Measurements from ENCODE around the gene AGBL1.

AGBL1 gene

GRCh38 chr15:86080302-86080701 is 631 bp downstream of the AGBL1 start:
- Histone ChIP-seq H3K23ac (ENCODE audit: low read depth, low read length, poor library complexity) (no peak overlapping the region), H3K18ac (ENCODE audit: low read length) (no peak overlapping the region), H3K9ac (ENCODE audit: low read depth, low read length, poor library complexity) (no peak overlapping the region), H3K4me2 (ENCODE audit: insufficient read depth, low read length, poor library complexity, severe bottlenecking) (no peak overlapping the region), H3K4me1 (ENCODE audit: control insufficient read depth in 2 of 2, insufficient read depth in 1 of 2, low read depth in 1 of 2, low read length in 2 of 2) (peaks cover 0 to 18% of the 10 kb centered on the region in 2 donors), H4K8ac (ENCODE audit: low read depth, low read length) (no peak overlapping the region), H4K91ac (ENCODE audit: low read depth, low read length, poor library complexity) (no peak overlapping the region), H3K4me3 (ENCODE audit: low read length in 2 of 2) (no peak overlapping the region), H3K36me3 (replicated peaks in 1 of 2; ENCODE audit: control insufficient read depth in 2 of 2, insufficient read depth in 2 of 2, low read length in 2 of 2) (no peaks in the 10 kb centered on the region), H3K4ac (ENCODE audit: low read length) (no peak overlapping the region), H2BK5ac (ENCODE audit: low read length) (no peak overlapping the region), H3K27me3 (ENCODE audit: control insufficient read depth in 3 of 3, insufficient read depth in 3 of 3, low read depth in 1 of 3, low read length in 3 of 3) (peaks cover 0 to 7% (median 0%) of the 10 kb centered on the region in 3 experiments), H2AFZ (ENCODE audit: low read length) (no peak overlapping the region), H2BK15ac (ENCODE audit: low read length) (no peak overlapping the region), H3K9me3 (replicated peaks in 1 of 2; ENCODE audit: control insufficient read depth in 2 of 2, insufficient read depth in 1 of 2, low read depth in 1 of 2, low read length in 2 of 2) (no peaks in the 10 kb centered on the region), H2AK5ac (ENCODE audit: low read depth, low read length) (no peak overlapping the region), H2BK120ac (ENCODE audit: low read depth, low read length) (no peak overlapping the region), H3K27ac (replicated peaks; ENCODE audit: low read length) (no peak overlapping the region), H3K14ac (ENCODE audit: low read length) (no peak overlapping the region), H2BK12ac (ENCODE audit: low read length) (no peak overlapping the region), H3K79me1 (ENCODE audit: low read depth, low read length) (no peaks in the 10 kb centered on the region)
- no CpG with 5 or more reads among the region's 1 CpG for WGBS, 2 donors (ENCODE audit: extremely low coverage in 2 of 2, insufficient read length in 2 of 2, insufficient replicate concordance in 1 of 2)
- DNase-seq (ENCODE audit: low spot score), result no peak

GRCh38 chr15:86082619-86083380 is 3.1 kb downstream of the AGBL1 start:
- Histone ChIP-seq H3K36me3 (replicated peaks in 1 of 2; ENCODE audit: control insufficient read depth in 2 of 2, insufficient read depth in 2 of 2, low read length in 2 of 2) (no peaks in the 10 kb centered on the region), H3K9ac (ENCODE audit: low read depth, low read length, poor library complexity) (no peak overlapping the region), H4K91ac (ENCODE audit: low read depth, low read length, poor library complexity) (no peak overlapping the region)

GRCh38 chr15:86087808-86088207 is 8.1 kb downstream of the AGBL1 start:
- H2BK15ac ChIP-seq (ENCODE audit: low read length), result peak overlapping the region; percentile 50
- H3K4me1 ChIP-seq (ENCODE audit: control insufficient read depth in 2 of 2, insufficient read depth in 1 of 2, low read depth in 1 of 2, low read length in 2 of 2), result peaks cover 0 to 11% of the 10 kb centered on the region in 2 donors
- H3K4me3 ChIP-seq (ENCODE audit: low read length in 2 of 2), result no peak overlapping the region
- no peak for DNase-seq (ENCODE audit: low spot score)
- no peak overlapping the region for H4K8ac ChIP-seq (ENCODE audit: low read depth, low read length)
- H3K4ac ChIP-seq (ENCODE audit: low read length), result no peak overlapping the region
- no peaks in the 10 kb centered on the region for H3K79me1 ChIP-seq (ENCODE audit: low read depth, low read length)
- H3K23ac ChIP-seq (ENCODE audit: low read depth, low read length, poor library complexity), result no peak overlapping the region
- peak overlapping the region; percentile 86 for H2AK5ac ChIP-seq (ENCODE audit: low read depth, low read length)
- peak overlapping the region; percentile 35 for H2BK12ac ChIP-seq (ENCODE audit: low read length)
- no peak overlapping the region for H2AFZ ChIP-seq (ENCODE audit: low read length)
- no peak overlapping the region for H3K27ac ChIP-seq (replicated peaks; ENCODE audit: low read length)
- H3K9ac ChIP-seq (ENCODE audit: low read depth, low read length, poor library complexity), result no peak overlapping the region
- H2BK120ac ChIP-seq (ENCODE audit: low read depth, low read length), result no peak overlapping the region
- H3K14ac ChIP-seq (ENCODE audit: low read length), result no peak overlapping the region
- H3K36me3 ChIP-seq (replicated peaks in 1 of 2; ENCODE audit: control insufficient read depth in 2 of 2, insufficient read depth in 2 of 2, low read length in 2 of 2), result no peaks in the 10 kb centered on the region
- H3K4me2 ChIP-seq (ENCODE audit: insufficient read depth, low read length, poor library complexity, severe bottlenecking), result no peak overlapping the region
- H3K27me3 ChIP-seq (ENCODE audit: control insufficient read depth in 3 of 3, insufficient read depth in 3 of 3, low read depth in 1 of 3, low read length in 3 of 3), result peaks cover 0 to 3% (median 0%) of the 10 kb centered on the region in 3 experiments
- H2BK5ac ChIP-seq (ENCODE audit: low read length), result no peak overlapping the region
- no peaks in the 10 kb centered on the region for H3K9me3 ChIP-seq (replicated peaks in 1 of 2; ENCODE audit: control insufficient read depth in 2 of 2, insufficient read depth in 1 of 2, low read depth in 1 of 2, low read length in 2 of 2)
- peak overlapping the region; percentile 39 for H3K18ac ChIP-seq (ENCODE audit: low read length)
- H4K91ac ChIP-seq (ENCODE audit: low read depth, low read length, poor library complexity), result no peak overlapping the region

More at GRCh38 chr15:86082619-86083380, 3.1 kb downstream of the AGBL1 start:
- H3K4me1 ChIP-seq (ENCODE audit: control insufficient read depth in 2 of 2, insufficient read depth in 1 of 2, low read depth in 1 of 2, low read length in 2 of 2), result peaks cover 0 to 9% of the 10 kb centered on the region in 2 donors
- no peak overlapping the region for H2AFZ ChIP-seq (ENCODE audit: low read length)
- no peak overlapping the region for H3K14ac ChIP-seq (ENCODE audit: low read length)
- H3K4ac ChIP-seq (ENCODE audit: low read length), result no peak overlapping the region
- no peak overlapping the region for H2BK15ac ChIP-seq (ENCODE audit: low read length)
- no peak overlapping the region for H2BK5ac ChIP-seq (ENCODE audit: low read length)
- no peak for DNase-seq (ENCODE audit: low spot score)
- H2AK5ac ChIP-seq (ENCODE audit: low read depth, low read length), result no peak overlapping the region
- no peaks in the 10 kb centered on the region for H3K9me3 ChIP-seq (replicated peaks in 1 of 2; ENCODE audit: control insufficient read depth in 2 of 2, insufficient read depth in 1 of 2, low read depth in 1 of 2, low read length in 2 of 2)
- no peak overlapping the region for H3K27ac ChIP-seq (replicated peaks; ENCODE audit: low read length)
- no peak overlapping the region for H3K4me2 ChIP-seq (ENCODE audit: insufficient read depth, low read length, poor library complexity, severe bottlenecking)
- no peak overlapping the region for H3K23ac ChIP-seq (ENCODE audit: low read depth, low read length, poor library complexity)
- peaks cover 0 to 7% (median 0%) of the 10 kb centered on the region in 3 experiments for H3K27me3 ChIP-seq (ENCODE audit: control insufficient read depth in 3 of 3, insufficient read depth in 3 of 3, low read depth in 1 of 3, low read length in 3 of 3)
- H4K8ac ChIP-seq (ENCODE audit: low read depth, low read length), result no peak overlapping the region
- H3K4me3 ChIP-seq (ENCODE audit: low read length in 2 of 2), result no peak overlapping the region
- no peak overlapping the region for H3K18ac ChIP-seq (ENCODE audit: low read length)
- no peak overlapping the region for H2BK120ac ChIP-seq (ENCODE audit: low read depth, low read length)
- H3K79me1 ChIP-seq (ENCODE audit: low read depth, low read length), result no peaks in the 10 kb centered on the region
- WGBS, 2 donors (ENCODE audit: extremely low coverage in 2 of 2, insufficient read length in 2 of 2, insufficient replicate concordance in 1 of 2), result no CpG with 5 or more reads among the region's 13 CpGs
- no peak overlapping the region for H2BK12ac ChIP-seq (ENCODE audit: low read length)

- H3K18ac ChIP-seq (ENCODE audit: low read length), result no peak overlapping the region
Measured at GRCh38 chr15:86089422-86089821, 9.8 kb downstream of the AGBL1 start.

More at GRCh38 chr15:86089422-86089821, 9.8 kb downstream of the AGBL1 start:
- Histone ChIP-seq H3K36me3 (replicated peaks in 1 of 2; ENCODE audit: control insufficient read depth in 2 of 2, insufficient read depth in 2 of 2, low read length in 2 of 2) (no peaks in the 10 kb centered on the region), H4K91ac (ENCODE audit: low read depth, low read length, poor library complexity) (no peak overlapping the region), H3K27ac (replicated peaks; ENCODE audit: low read length) (peak overlapping the region; percentile 87), H3K14ac (ENCODE audit: low read length) (no peak overlapping the region), H3K79me1 (ENCODE audit: low read depth, low read length) (no peaks in the 10 kb centered on the region), H3K23ac (ENCODE audit: low read depth, low read length, poor library complexity) (no peak overlapping the region), H3K27me3 (ENCODE audit: control insufficient read depth in 3 of 3, insufficient read depth in 3 of 3, low read depth in 1 of 3, low read length in 3 of 3) (no peaks in the 10 kb centered on the region), H3K9ac (ENCODE audit: low read depth, low read length, poor library complexity) (no peak overlapping the region), H4K8ac (ENCODE audit: low read depth, low read length) (no peak overlapping the region), H2AK5ac (ENCODE audit: low read depth, low read length) (no peak overlapping the region), H3K9me3 (replicated peaks in 1 of 2; ENCODE audit: control insufficient read depth in 2 of 2, insufficient read depth in 1 of 2, low read depth in 1 of 2, low read length in 2 of 2) (no peaks in the 10 kb centered on the region), H2BK5ac (ENCODE audit: low read length) (no peak overlapping the region), H3K4me2 (ENCODE audit: insufficient read depth, low read length, poor library complexity, severe bottlenecking) (no peak overlapping the region), H3K4me3 (ENCODE audit: low read length in 2 of 2) (no peak overlapping the region), H2BK12ac (ENCODE audit: low read length) (no peak overlapping the region), H3K4ac (ENCODE audit: low read length) (no peak overlapping the region), H2AFZ (ENCODE audit: low read length) (no peak overlapping the region), H3K4me1 (ENCODE audit: control insufficient read depth in 2 of 2, insufficient read depth in 1 of 2, low read depth in 1 of 2, low read length in 2 of 2) (peaks cover 0 to 11% of the 10 kb centered on the region in 2 donors), H2BK15ac (ENCODE audit: low read length) (no peak overlapping the region), H2BK120ac (ENCODE audit: low read depth, low read length) (no peak overlapping the region)
- DNase-seq (ENCODE audit: low spot score), result no peak
- no CpG with 5 or more reads among the region's 4 CpGs for WGBS, 2 donors (ENCODE audit: extremely low coverage in 2 of 2, insufficient read length in 2 of 2, insufficient replicate concordance in 1 of 2)
